Muscle of leg (tissue), 11 donors: ENCODE results near the gene PCNT. TPM values are rescaled to one million over a fixed set of nuclear protein-coding genes. Genes with fewer than 3 reads are reported as not detected.
"Not testable (repeated sequence)": the region's sequence is repeated elsewhere in the genome, so short reads cannot be mapped to it uniquely, and the experiment has no call there.

Experiments
- DNase-seq: peaks from one replicate; pipeline ENCODE4 v3.0.0; 2013
- H3K27ac ChIP-seq: one replicate; pipeline ENCODE4 v1.5.1; 2013; ENCODE audit warnings: mild to moderate bottlenecking, low read length, control low read depth
- H3K27me3 ChIP-seq: one replicate; pipeline ENCODE4 v1.6.1; 2013; ENCODE audit warnings: low read length; ENCODE audit not compliant: control insufficient read depth, insufficient read depth
- H3K36me3 ChIP-seq: one replicate; pipeline ENCODE4 v1.6.1; 2013; ENCODE audit warnings: low read length; ENCODE audit not compliant: control insufficient read depth, insufficient read depth
- H3K4me1 ChIP-seq: one replicate; pipeline ENCODE4 v1.6.1; 2013; ENCODE audit warnings: low read length; ENCODE audit not compliant: control insufficient read depth, insufficient read depth
- H3K4me3 ChIP-seq: one replicate; pipeline ENCODE4 v1.5.1; 2013; ENCODE audit warnings: low read length, control low read depth
- H3K9me3 ChIP-seq: replicated peaks from 2 replicates; pipeline ENCODE4 v1.6.1; 2013; ENCODE audit warnings: low read depth, low read length; ENCODE audit not compliant: control insufficient read depth
- whole genome bisulfite sequencing: methylation state at CpG from one replicate; pipeline ENCODE4 v1.1.5; 2013; ENCODE audit warnings: missing lambda C conversion rate; ENCODE audit not compliant: insufficient coverage; 5-methylcytosine and 5-hydroxymethylcytosine counted together
- polyA plus RNA-seq, 8 donors: library from polyadenylated mRNA; unstranded; fragments of 120-200 nt; gene quantifications; one replicate each; pipeline versions ENCODE4 v1.2.1 to v1.2.3, GENCODE V29; 2013; ENCODE audit warnings: inconsistent platforms in 1 of 8, low replicate concordance in 1 of 8; ENCODE audit not compliant: insufficient read length in 8 of 8, insufficient read depth in 1 of 8
- total RNA-seq: library from RNA; stranded (reverse); fragments of 120-200 nt; gene quantifications from one replicate; pipeline ENCODE4 v1.2.4, GENCODE V29; 2013

Gene PCNT
- total and polyA plus RNA-seq, 9 donors: 28.3 to 57.7 (median 47.3) TPM

- peak; percentile 73 for DNase-seq
- peaks cover 42% of the 10 kb centered on the region for H3K4me1 ChIP-seq
- H3K36me3 ChIP-seq: peaks cover 17% of the 10 kb centered on the region
- H3K9me3 ChIP-seq: no peaks in the 10 kb centered on the region
- H3K27me3 ChIP-seq: no peaks in the 10 kb centered on the region
- WGBS: 57% methylated on average over 4 of the region's 10 CpGs
- H3K4me3 ChIP-seq: no peak overlapping the region
- peak overlapping the region; percentile 69 for H3K27ac ChIP-seq
Observed at GRCh38 chr21:46455575-46456385, 131.8 kb downstream of the PCNT start.

- DNase-seq: no peak
- H3K27ac ChIP-seq: no peak overlapping the region
- no peaks in the 10 kb centered on the region for H3K27me3 ChIP-seq
- 93% methylated on average over 4 of the region's 4 CpGs for WGBS
- peaks cover 42% of the 10 kb centered on the region for H3K4me1 ChIP-seq
- peaks cover 17% of the 10 kb centered on the region for H3K36me3 ChIP-seq
- no peak overlapping the region for H3K4me3 ChIP-seq
- H3K9me3 ChIP-seq: no peaks in the 10 kb centered on the region
Observed at GRCh38 chr21:46456750-46457149, 132.8 kb downstream of the PCNT start.

GRCh38 chr21:46457801-46458314, 133.9 kb downstream of the PCNT start:
- H3K36me3 ChIP-seq: peaks cover 19% of the 10 kb centered on the region
- H3K27me3 ChIP-seq: no peaks in the 10 kb centered on the region
- WGBS: under 1% methylated on average over 27 of the region's 30 CpGs
- peaks cover 39% of the 10 kb centered on the region for H3K4me1 ChIP-seq
- peak overlapping the region; percentile 74 for H3K4me3 ChIP-seq
- no peaks in the 10 kb centered on the region for H3K9me3 ChIP-seq
- peak; percentile 61 for DNase-seq
- H3K27ac ChIP-seq: peak overlapping the region; percentile 87

GRCh38 chr21:46458315-46459023, 134.5 kb downstream of the PCNT start, which contains the start of gene DIP2A:
TSS of gene DIP2A (plus strand) at chr21:46458891. CDS start at chr21:46459132, 241 bp downstream.
- no peaks in the 10 kb centered on the region for H3K27me3 ChIP-seq
- H3K9me3 ChIP-seq: no peaks in the 10 kb centered on the region
- peaks cover 18% of the 10 kb centered on the region for H3K36me3 ChIP-seq
- H3K4me1 ChIP-seq: peaks cover 38% of the 10 kb centered on the region
- peak within 1 kb of the TSS; percentile 74 for H3K4me3 ChIP-seq
- DNase-seq: peak; percentile 99
- WGBS: under 1% methylated on average over 85 of the region's 91 CpGs
- peak within 1 kb of the TSS; percentile 87 for H3K27ac ChIP-seq

- Histone ChIP-seq H3K27ac (no peak overlapping the region), H3K36me3 (peaks cover 18% of the 10 kb centered on the region), H3K4me3 (peak overlapping the region; percentile 68), H3K27me3 (no peaks in the 10 kb centered on the region), H3K9me3 (no peaks in the 10 kb centered on the region), H3K4me1 (peaks cover 38% of the 10 kb centered on the region)
- under 1% methylated on average over 32 of the region's 36 CpGs for WGBS
- no peak for DNase-seq
Observed at GRCh38 chr21:46459024-46459355, 135.0 kb downstream of the PCNT start.

GRCh38 chr21:46459356-46460112, 135.6 kb downstream of the PCNT start:
- peaks cover 37% of the 10 kb centered on the region for H3K4me1 ChIP-seq
- H3K27me3 ChIP-seq: no peaks in the 10 kb centered on the region
- 1% methylated on average over 20 of the region's 41 CpGs for WGBS
- peak overlapping the region; percentile 25 for H3K27ac ChIP-seq
- DNase-seq: peak; percentile 47
- peak overlapping the region; percentile 68 for H3K4me3 ChIP-seq
- no peaks in the 10 kb centered on the region for H3K9me3 ChIP-seq
- peaks cover 18% of the 10 kb centered on the region for H3K36me3 ChIP-seq

GRCh38 chr21:46461909-46462308, 138.0 kb downstream of the PCNT start:
- H3K27ac ChIP-seq: no peak overlapping the region
- no peaks in the 10 kb centered on the region for H3K27me3 ChIP-seq
- H3K4me3 ChIP-seq: no peak overlapping the region
- H3K9me3 ChIP-seq: no peaks in the 10 kb centered on the region
- 64% methylated on average over 5 of the region's 5 CpGs for WGBS
- H3K4me1 ChIP-seq: peaks cover 16% of the 10 kb centered on the region
- peaks cover 5% of the 10 kb centered on the region for H3K36me3 ChIP-seq
- no peak for DNase-seq

GRCh38 chr21:46465153-46465552, 141.2 kb downstream of the PCNT start:
- H3K9me3 ChIP-seq, H3K27ac ChIP-seq, H3K36me3 ChIP-seq, H3K4me3 ChIP-seq, DNase-seq, H3K27me3 ChIP-seq, H3K4me1 ChIP-seq: not testable (repeated sequence)
- no CpG with 5 or more reads among the region's 6 CpGs for WGBS

GRCh38 chr21:46465651-46466050, 141.7 kb downstream of the PCNT start:
- Histone ChIP-seq H3K27ac (no peak overlapping the region), H3K4me1 (no peaks in the 10 kb centered on the region), H3K36me3 (peaks cover 5% of the 10 kb centered on the region), H3K27me3 (no peaks in the 10 kb centered on the region), H3K4me3 (no peak overlapping the region), H3K9me3 (no peaks in the 10 kb centered on the region)
- WGBS: 80% methylated on average over 1 of the region's 3 CpGs
- DNase-seq: no peak
